ENCODE measurements around the gene ADCY2. TPM values are rescaled to one million over a fixed set of nuclear protein-coding genes. Genes with fewer than 3 reads are reported as not detected.

ADCY2 gene
- total and polyA plus RNA-seq, 9 of the 15 experiments (the other 6 are each of a cell fraction or from before 2014, with no cell fraction given), result 0.01 to 0.15 (median 0.03) TPM; not detected in 5

- TF ChIP-seq SMC3 (conservative IDR thresholded peaks at IDR 0.05; ENCODE audit: insufficient read depth, low read depth, low read length) (peak; percentile 67), BCOR (IDR thresholded peaks at IDR 0.05) (no peak), DEAF1 (CRISPR knock-in tag; IDR thresholded peaks at IDR 0.05) (peak; percentile 64), SIN3B (IDR thresholded peaks at IDR 0.05; ENCODE audit: low read depth) (no peak), ZBED1 (IDR thresholded peaks at IDR 0.05) (no peak)
These were observed 350.1 kb downstream of the ADCY2 start (continued) for GRCh38 chr5:7745882-7746610.

DNA sequence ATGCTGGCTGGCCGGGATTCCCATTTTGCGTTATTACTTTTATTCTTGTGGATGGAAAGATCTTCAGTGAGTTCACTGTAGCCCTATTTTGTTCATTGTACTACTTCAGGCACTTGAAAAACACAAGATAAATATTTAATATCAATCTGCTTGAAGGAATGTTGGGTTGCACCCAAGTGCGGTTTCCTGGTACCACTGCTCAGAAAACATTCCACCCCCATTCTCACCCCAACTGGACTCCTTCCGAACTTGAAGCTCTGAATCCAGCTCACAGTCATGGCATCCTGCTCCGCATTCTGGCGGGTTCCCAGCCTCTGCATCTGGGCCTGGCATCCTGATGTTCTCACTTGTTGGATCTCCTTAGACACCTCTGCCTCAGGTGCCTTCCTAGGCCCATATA, 351.8 kb downstream of the ADCY2 start:
- 2% methylated on average over 6 of the region's 6 CpGs for WGBS (ENCODE audit: insufficient coverage, low coverage, missing lambda C conversion rate)
- Histone ChIP-seq H3K36me3 (ENCODE audit: control insufficient read depth, insufficient read depth, low read length) (no peaks in the 10 kb centered on the region), H3K9me1 (ENCODE audit: control insufficient read depth, insufficient read depth, low read length) (no peaks in the 10 kb centered on the region), H3K4me1 (replicated peaks in 1 of 2; ENCODE audit: control insufficient read depth in 2 of 2, insufficient read depth in 2 of 2, low read length in 2 of 2) (no peaks in the 10 kb centered on the region), H2AFZ (ENCODE audit: low read depth, low read length) (no peak overlapping the region), H3K9ac (ENCODE audit: insufficient read depth in 1 of 2, low read depth in 2 of 2, low read length in 2 of 2) (no peak overlapping the region), H3K27ac (ENCODE audit: extremely low read depth, low read depth, low read length) (no peak overlapping the region), H3K9me3 (replicated peaks; ENCODE audit: control insufficient read depth, insufficient read depth, low read depth, low read length) (no peaks in the 10 kb centered on the region), H3K79me2 (ENCODE audit: control insufficient read depth, insufficient read depth, low read length) (no peaks in the 10 kb centered on the region), H4K20me1 (replicated peaks; ENCODE audit: control insufficient read depth, insufficient read depth, low read length) (no peaks in the 10 kb centered on the region), H3K27me3 (ENCODE audit: control insufficient read depth in 2 of 2, insufficient read depth in 2 of 2, low read length in 2 of 2) (no peaks in the 10 kb centered on the region), H3K4me2 (ENCODE audit: insufficient read depth, low read length) (no peak overlapping the region), H3K4me3 (no peak overlapping the region)
- BruUV-seq (replicated peaks), result no TSS peak
- CTCF ChIA-PET (ENCODE audit: low intra/inter-chr PET ratio), result no interaction called here
- FAIRE-seq, result no peak
- ATAC-seq, result no peak
- no peak for DNase-seq (ENCODE audit: extremely low read depth in 1 of 4, low spot score in 3 of 4)
- intact Hi-C loops (cut with micrococcal nuclease), result loop anchor here (2.0 to 10.0 kb wide), 5 partner anchors 69 to 980 kb away; partner anchors contain the start of gene ADCY2
- in situ Hi-C loops (cut with MboI), result no loop called here
- POLR2A ChIA-PET, result no interaction called here
- no peak for TF ChIP-seq CBFA2T3 (IDR thresholded peaks at IDR 0.05)
- no peak for TF ChIP-seq POLR2B (IDR thresholded peaks at IDR 0.05; ENCODE audit: low read depth, partially characterized antibody)
- no peak for TF ChIP-seq MTA2 (IDR thresholded peaks at IDR 0.05; ENCODE audit: low read depth)
- TF ChIP-seq ESRRA (IDR thresholded peaks at IDR 0.05; ENCODE audit: borderline replicate concordance, low read depth), result no peak
- no peak for TF ChIP-seq ZNF561 (CRISPR knock-in tag; conservative IDR thresholded peaks at IDR 0.05)
- TF ChIP-seq DPF2 (IDR thresholded peaks at IDR 0.05), result no peak
- no peak for TF ChIP-seq BRF2 (IDR thresholded peaks at IDR 0.05; ENCODE audit: borderline replicate concordance, insufficient read depth, insufficient read length)
- no peak for TF ChIP-seq ZKSCAN1 (IDR thresholded peaks at IDR 0.05; ENCODE audit: low read depth, low read length)
- no peak for TF ChIP-seq SMC3 (conservative IDR thresholded peaks at IDR 0.05; ENCODE audit: insufficient read depth, low read depth, low read length)
- TF ChIP-seq BDP1 (IDR thresholded peaks at IDR 0.05; ENCODE audit: insufficient read depth, insufficient read length), result no peak
- TF ChIP-seq THAP7 (CRISPR knock-in tag; IDR thresholded peaks at IDR 0.05), result no peak
- TF ChIP-seq, protein P1, sequence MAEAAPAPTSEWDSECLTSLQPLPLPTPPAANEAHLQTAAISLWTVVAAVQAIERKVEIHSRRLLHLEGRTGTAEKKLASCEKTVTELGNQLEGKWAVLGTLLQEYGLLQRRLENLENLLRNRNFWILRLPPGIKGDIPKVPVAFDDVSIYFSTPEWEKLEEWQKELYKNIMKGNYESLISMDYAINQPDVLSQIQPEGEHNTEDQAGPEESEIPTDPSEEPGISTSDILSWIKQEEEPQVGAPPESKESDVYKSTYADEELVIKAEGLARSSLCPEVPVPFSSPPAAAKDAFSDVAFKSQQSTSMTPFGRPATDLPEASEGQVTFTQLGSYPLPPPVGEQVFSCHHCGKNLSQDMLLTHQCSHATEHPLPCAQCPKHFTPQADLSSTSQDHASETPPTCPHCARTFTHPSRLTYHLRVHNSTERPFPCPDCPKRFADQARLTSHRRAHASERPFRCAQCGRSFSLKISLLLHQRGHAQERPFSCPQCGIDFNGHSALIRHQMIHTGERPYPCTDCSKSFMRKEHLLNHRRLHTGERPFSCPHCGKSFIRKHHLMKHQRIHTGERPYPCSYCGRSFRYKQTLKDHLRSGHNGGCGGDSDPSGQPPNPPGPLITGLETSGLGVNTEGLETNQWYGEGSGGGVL (CRISPR knock-in tag; IDR thresholded peaks at IDR 0.05), result no peak

Measured in K562 (cell line).